ENCODE measurements around the gene MVP.

GRCh38 chr16:29811896-29812665 lies 8.2 kb upstream of the MVP start, which contains the start of gene PRRT2:
- TF ChIP-seq, protein P1, sequence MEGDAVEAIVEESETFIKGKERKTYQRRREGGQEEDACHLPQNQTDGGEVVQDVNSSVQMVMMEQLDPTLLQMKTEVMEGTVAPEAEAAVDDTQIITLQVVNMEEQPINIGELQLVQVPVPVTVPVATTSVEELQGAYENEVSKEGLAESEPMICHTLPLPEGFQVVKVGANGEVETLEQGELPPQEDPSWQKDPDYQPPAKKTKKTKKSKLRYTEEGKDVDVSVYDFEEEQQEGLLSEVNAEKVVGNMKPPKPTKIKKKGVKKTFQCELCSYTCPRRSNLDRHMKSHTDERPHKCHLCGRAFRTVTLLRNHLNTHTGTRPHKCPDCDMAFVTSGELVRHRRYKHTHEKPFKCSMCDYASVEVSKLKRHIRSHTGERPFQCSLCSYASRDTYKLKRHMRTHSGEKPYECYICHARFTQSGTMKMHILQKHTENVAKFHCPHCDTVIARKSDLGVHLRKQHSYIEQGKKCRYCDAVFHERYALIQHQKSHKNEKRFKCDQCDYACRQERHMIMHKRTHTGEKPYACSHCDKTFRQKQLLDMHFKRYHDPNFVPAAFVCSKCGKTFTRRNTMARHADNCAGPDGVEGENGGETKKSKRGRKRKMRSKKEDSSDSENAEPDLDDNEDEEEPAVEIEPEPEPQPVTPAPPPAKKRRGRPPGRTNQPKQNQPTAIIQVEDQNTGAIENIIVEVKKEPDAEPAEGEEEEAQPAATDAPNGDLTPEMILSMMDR (IDR thresholded peaks at IDR 0.05 in 8 of 11, conservative IDR thresholded peaks at IDR 0.05 in 3 of 11), result no peak
- no peak for TF ChIP-seq POLR2AphosphoS5 (IDR thresholded peaks at IDR 0.05)

All from spleen (tissue), 7 donors.